ENCODE results near the gene ZNF277. TPM values are rescaled to one million over a fixed set of nuclear protein-coding genes. Genes with fewer than 3 reads are reported as not detected.

The ZNF277 gene
- total RNA-seq, 1 experiment from 2014 or later, result 13.1 TPM

GRCh38 chr7:112238852-112239610 is 32.5 kb downstream of the ZNF277 start:
- TF ChIP-seq CTCF (conservative IDR thresholded peaks at IDR 0.05), result no peak
- no peak overlapping the region for H3K4me3 Mint-ChIP-seq
- Histone ChIP-seq H4K20me1 (ENCODE audit: control insufficient read depth, insufficient read depth, insufficient read length) (no peaks in the 10 kb centered on the region), H3K23me2 (ENCODE audit: insufficient read length, low read depth, low read length, poor library complexity, severe bottlenecking) (no peaks in the 10 kb centered on the region), H3K56ac (ENCODE audit: insufficient read length, low read depth, low read length) (no peak overlapping the region), H2BK5ac (ENCODE audit: insufficient read length, low read length) (no peak overlapping the region), H2BK15ac (ENCODE audit: low read depth, low read length) (no peak overlapping the region), H3K27me3 (ENCODE audit: insufficient read depth, low read length) (no peaks in the 10 kb centered on the region), H2AFZ (ENCODE audit: low read length) (no peak overlapping the region), H3K4me2 (ENCODE audit: insufficient read depth, insufficient read length, low read length) (no peak overlapping the region), H3K9me3 (ENCODE audit: control insufficient read depth, low read depth, low read length) (no peaks in the 10 kb centered on the region), H2BK120ac (ENCODE audit: low read depth, low read length, poor library complexity, severe bottlenecking) (no peak overlapping the region), H3K4me1 (ENCODE audit: insufficient read depth, low read length) (no peaks in the 10 kb centered on the region), H3K9ac (ENCODE audit: extremely low read depth, insufficient read length, low read length) (no peak overlapping the region), H4K91ac (ENCODE audit: insufficient read length, low read depth, low read length) (no peak overlapping the region), H2AK5ac (ENCODE audit: insufficient read length, low read length) (no peak overlapping the region), H3T11ph (ENCODE audit: low read length) (no peak overlapping the region), H3K79me1 (ENCODE audit: insufficient read depth, low read depth, low read length, poor library complexity, severe bottlenecking) (peaks cover 3% of the 10 kb centered on the region), H3K4ac (ENCODE audit: low read depth, low read length) (no peak overlapping the region), H3K23ac (ENCODE audit: insufficient read length, low read depth, low read length) (no peak overlapping the region), H2BK12ac (ENCODE audit: insufficient read length, low read depth, low read length) (no peak overlapping the region), H3K14ac (ENCODE audit: insufficient read depth, low read length) (no peak overlapping the region), H3K27ac (ENCODE audit: insufficient read length, low read depth, low read length) (no peak overlapping the region), H3K18ac (ENCODE audit: insufficient read length, low read depth, low read length) (no peak overlapping the region), H2BK20ac (ENCODE audit: low read depth, low read length, poor library complexity, severe bottlenecking) (no peak overlapping the region), H4K8ac (replicated peaks; ENCODE audit: insufficient read length, low read depth, low read length) (no peak overlapping the region), H3K79me2 (ENCODE audit: insufficient read depth, low read length) (peaks cover 2% of the 10 kb centered on the region; the same call in 1 of the 2 replicates), H4K5ac (ENCODE audit: insufficient read length, low read depth, low read length) (no peak overlapping the region)
- no CpG with 5 or more reads among the region's 9 CpGs for WGBS (ENCODE audit: extremely low coverage, insufficient read length, low lambda C conversion rate)
- H3K4me1 Mint-ChIP-seq, result peaks cover 9 to 10% of the 10 kb centered on the region in 2 experiments
- peaks cover 0 to 13% (median 0%) of the 10 kb centered on the region in 3 experiments; a peak in 4 of 7 replicates for H3K36me3 Mint-ChIP-seq (ENCODE audit: insufficient read depth in 1 of 3, low read depth in 3 of 3)
- no peaks in the 10 kb centered on the region for H3K27me3 Mint-ChIP-seq (ENCODE audit: low read depth)
- H3K27ac Mint-ChIP-seq, result peak overlapping the region in 2 of 3 experiments; percentile 66 to 72; a peak in 3 of 7 replicates
- H3K9me3 Mint-ChIP-seq, result peaks cover 0 to 2% of the 10 kb centered on the region in 2 experiments; a peak in 3 of 5 replicates
- no peak for DNase-seq

Data from H9 (cell line).